Measurements from ENCODE around the gene GDF10. TPM values are rescaled to one million over a fixed set of nuclear protein-coding genes. Genes with fewer than 3 reads are reported as not detected.

Gene GDF10
- total and polyA plus RNA-seq, 2 of the 8 experiments (the other 6 are each of a cell fraction or from before 2014, with no cell fraction given): 0.19 to 0.32 TPM

- no peak overlapping the region for H3K14ac ChIP-seq (ENCODE audit: insufficient read length)
- no peak overlapping the region for H2BK12ac ChIP-seq (ENCODE audit: low read depth, low read length)
- no peak overlapping the region for H4K91ac ChIP-seq (replicated peaks; ENCODE audit: insufficient read length, low read length)
- H2BK20ac ChIP-seq (ENCODE audit: low read length): no peak overlapping the region
- no peaks in the 10 kb centered on the region; a peak in 1 of 7 replicates for H3K27me3 ChIP-seq (replicated peaks in 1 of 4; ENCODE audit: control insufficient read depth in 3 of 4, extremely low read depth in 1 of 4, insufficient read depth in 3 of 4, low read length in 3 of 4)
- no peaks in the 10 kb centered on the region; a peak in 1 of 8 replicates for H3K36me3 ChIP-seq (ENCODE audit: control insufficient read depth in 2 of 4, insufficient read depth in 4 of 4, low read length in 3 of 4)
- POLR2A ChIA-PET (ENCODE audit: partially characterized antibody): no interaction called here
- FAIRE-seq (no peak), DNase-seq (ENCODE audit: low read depth in 1 of 2, low spot score in 2 of 2) (no peak)
- H2BK5ac ChIP-seq (ENCODE audit: low read depth, low read length): no peak overlapping the region
- H2AK5ac ChIP-seq (ENCODE audit: low read depth, low read length): no peak overlapping the region
- no peak overlapping the region for H3K4ac ChIP-seq (replicated peaks; ENCODE audit: insufficient read length, low read depth, low read length)
- WGBS, 2 experiments (ENCODE audit: extremely low coverage in 1 of 2, insufficient coverage in 1 of 2, insufficient read length in 1 of 2, insufficient replicate concordance in 2 of 2, low coverage in 1 of 2, low lambda C conversion rate in 2 of 2, missing lambda C conversion rate in 1 of 2): 90% methylated on average over 11 of the region's 11 CpGs; no CpG with 5 or more reads in 1 of the 2 experiments
- H2AFZ ChIP-seq (ENCODE audit: low read length): no peak overlapping the region
- H3K9ac ChIP-seq (replicated peaks in 1 of 4; ENCODE audit: extremely low read depth in 1 of 4, low read depth in 3 of 4, low read length in 3 of 4): no peak overlapping the region
- H3K4me3 ChIP-seq (ENCODE audit: extremely low read depth in 1 of 4, insufficient read depth in 2 of 4, low read depth in 3 of 4, low read length in 4 of 4): no peak overlapping the region
- no peak overlapping the region for H2BK15ac ChIP-seq (ENCODE audit: low read length)
- no peak overlapping the region for H3K4me2 ChIP-seq (ENCODE audit: insufficient read depth in 1 of 2, low read depth in 2 of 2, low read length in 2 of 2)
- H3K4me1 ChIP-seq (replicated peaks in 1 of 4; ENCODE audit: control insufficient read depth in 3 of 4, insufficient read depth in 4 of 4, low read length in 3 of 4): no peaks in the 10 kb centered on the region
- no peaks in the 10 kb centered on the region for H3K9me3 ChIP-seq (ENCODE audit: insufficient read depth in 2 of 2, low read depth in 1 of 2, low read length in 1 of 2)
- no peak overlapping the region for H2BK120ac ChIP-seq (replicated peaks; ENCODE audit: low read depth, low read length)
- no peak overlapping the region; the same call in 1 of the 2 replicates for H3K18ac ChIP-seq (ENCODE audit: extremely low read depth, low read length)
- H4K8ac ChIP-seq (ENCODE audit: extremely low read depth, insufficient read depth, low read length): no peak overlapping the region
- H4K5ac ChIP-seq (ENCODE audit: insufficient read length, low read depth, low read length): no peak overlapping the region
- H3K23ac ChIP-seq (ENCODE audit: insufficient read length): no peak overlapping the region
- peaks cover 0 to 4% of the 10 kb centered on the region in 2 experiments for H4K20me1 ChIP-seq (replicated peaks in 1 of 2; ENCODE audit: control insufficient read depth in 1 of 2, insufficient read depth in 2 of 2, low read length in 2 of 2)
- H3K56ac ChIP-seq (replicated peaks; ENCODE audit: insufficient read length, low read depth, low read length): no peak overlapping the region
- CTCF ChIA-PET (ENCODE audit: partially characterized antibody): interaction anchor here (1.3 kb wide), 1 partner anchor 302 kb away, joined by 4 read pairs; no protein-coding TSS in a partner anchor
- H3K27ac ChIP-seq (ENCODE audit: low read depth, low read length): no peak overlapping the region
- no peaks in the 10 kb centered on the region for H3K79me1 ChIP-seq (ENCODE audit: low read depth, low read length)
- H3K79me2 ChIP-seq (ENCODE audit: control insufficient read depth in 1 of 2, insufficient read depth in 2 of 2, low read length in 2 of 2): no peaks in the 10 kb centered on the region
- no peak for TF ChIP-seq HDAC6 (IDR thresholded peaks at IDR 0.05; ENCODE audit: low read depth, low read length)
- TF ChIP-seq KDM5A (IDR thresholded peaks at IDR 0.05; ENCODE audit: low read length): no peak
- no peak for TF ChIP-seq CBX8 (IDR thresholded peaks at IDR 0.05; ENCODE audit: borderline replicate concordance, low read depth, low read length)
- TF ChIP-seq CHD2 (IDR thresholded peaks at IDR 0.05; ENCODE audit: low read length): no peak
- no peak for TF ChIP-seq ZNF274 (IDR thresholded peaks at IDR 0.05; ENCODE audit: borderline replicate concordance, extremely low read depth, low read length)
- no peak for TF ChIP-seq POLR2A (IDR thresholded peaks at IDR 0.05; ENCODE audit: control extremely low read depth in 1 of 2, low read depth in 2 of 2, low read length in 2 of 2)
- no peak for TF ChIP-seq SIRT6 (IDR thresholded peaks at IDR 0.05; ENCODE audit: low read length)
- TF ChIP-seq EGR1 (IDR thresholded peaks at IDR 0.05; ENCODE audit: borderline replicate concordance, low read depth, low read length): no peak
- H3K23me2 ChIP-seq (ENCODE audit: low read depth, low read length): no peaks in the 10 kb centered on the region
Measured at GRCh38 chr10:47326927-47327330, 26.9 kb downstream of the GDF10 start.
